ENCODE data around the gene CLIP2. TPM values are rescaled to one million over a fixed set of nuclear protein-coding genes. Genes with fewer than 3 reads are reported as not detected.
"Not testable (repeated sequence)": the region's sequence is repeated elsewhere in the genome, so short reads cannot be mapped to it uniquely, and the experiment has no call there.

CLIP2 gene
- total RNA-seq, 1 donor = 72.2 TPM

- DNase-seq (ENCODE audit: low read depth in 2 of 3, low spot score in 2 of 3) = no peak
Observed at GRCh38 chr7:74400420-74401136, 111.4 kb downstream of the CLIP2 start.

- DNase-seq (ENCODE audit: low read depth in 2 of 3, low spot score in 2 of 3) = peak; percentile 46 to 75 (median 60)
Observed at GRCh38 chr7:74401137-74401859, 112.1 kb downstream of the CLIP2 start.

- not testable (repeated sequence) for DNase-seq (ENCODE audit: low read depth in 2 of 3, low spot score in 2 of 3)
Observed at GRCh38 chr7:74402668-74403067, 113.5 kb downstream of the CLIP2 start.

- DNase-seq (ENCODE audit: low read depth in 2 of 3, low spot score in 2 of 3) = no peak
Observed at GRCh38 chr7:74403521-74404387, 114.5 kb downstream of the CLIP2 start.

- DNase-seq (ENCODE audit: low read depth in 2 of 3, low spot score in 2 of 3) = no peak
Observed at GRCh38 chr7:74404388-74404700, 115.1 kb downstream of the CLIP2 start.

GRCh38 chr7:74404741-74405140 is 115.5 kb downstream of the CLIP2 start:
- DNase-seq (ENCODE audit: low read depth in 2 of 3, low spot score in 2 of 3) = no peak

GRCh38 chr7:74405191-74405898 is 116.1 kb downstream of the CLIP2 start:
- DNase-seq (ENCODE audit: low read depth in 2 of 3, low spot score in 2 of 3) = peak in 1 of 3 donors; percentile 16

- peak in 1 of 3 donors; percentile 22 for DNase-seq (ENCODE audit: low read depth in 2 of 3, low spot score in 2 of 3)
Observed at GRCh38 chr7:74405899-74406512, 116.8 kb downstream of the CLIP2 start.

- no peak for DNase-seq (ENCODE audit: low read depth in 2 of 3, low spot score in 2 of 3)
Observed at GRCh38 chr7:74407958-74408357, 118.8 kb downstream of the CLIP2 start.

GRCh38 chr7:74409571-74409970 is 120.4 kb downstream of the CLIP2 start:
- no peak for DNase-seq (ENCODE audit: low read depth in 2 of 3, low spot score in 2 of 3)

GRCh38 chr7:74410772-74411171 is 121.6 kb downstream of the CLIP2 start:
- DNase-seq (ENCODE audit: low read depth in 2 of 3, low spot score in 2 of 3) = no peak

GRCh38 chr7:74411571-74411970 is 122.4 kb downstream of the CLIP2 start:
- DNase-seq (ENCODE audit: low read depth in 2 of 3, low spot score in 2 of 3) = not testable (repeated sequence)

GRCh38 chr7:74412056-74412455 is 122.8 kb downstream of the CLIP2 start:
- peak in 1 of 3 donors; percentile 63 for DNase-seq (ENCODE audit: low read depth in 2 of 3, low spot score in 2 of 3)

- DNase-seq (ENCODE audit: low read depth in 2 of 3, low spot score in 2 of 3) = no peak
Observed at GRCh38 chr7:74412603-74413002, 123.4 kb downstream of the CLIP2 start.

- not testable (repeated sequence) for DNase-seq (ENCODE audit: low read depth in 2 of 3, low spot score in 2 of 3)
Observed at GRCh38 chr7:74414595-74415333, 125.6 kb downstream of the CLIP2 start.

GRCh38 chr7:74417419-74417971 is 128.3 kb downstream of the CLIP2 start:
- peak; percentile 37 to 68 (median 40) for DNase-seq (ENCODE audit: low read depth in 2 of 3, low spot score in 2 of 3)

GRCh38 chr7:74418076-74418475 is 128.9 kb downstream of the CLIP2 start:
- no peak for DNase-seq (ENCODE audit: low read depth in 2 of 3, low spot score in 2 of 3)

GRCh38 chr7:74418538-74418937 is 129.3 kb downstream of the CLIP2 start:
- DNase-seq (ENCODE audit: low read depth in 2 of 3, low spot score in 2 of 3) = no peak

- not testable (repeated sequence) for DNase-seq (ENCODE audit: low read depth in 2 of 3, low spot score in 2 of 3)
Observed at GRCh38 chr7:74419232-74419631, 130.0 kb downstream of the CLIP2 start.
